Sigmoid colon (tissue), 7 donors: ENCODE results near the gene ARHGAP8. TPM values are rescaled to one million over a fixed set of nuclear protein-coding genes. Genes with fewer than 3 reads are reported as not detected.

Source experiments
- DNase-seq: peaks from one replicate; pipeline ENCODE4 v3.0.0-alpha.2; 2019
- H3K27ac ChIP-seq, 4 donors: fragments of 200-600 bp; sonication (generic); one replicate each; pipeline ENCODE4 v1.5.1; 2016 to 2019; ENCODE audit warnings: mild to moderate bottlenecking in 1 of 4
- H3K27me3 ChIP-seq, 3 donors: fragments of 200-600 bp; sonication (generic); one replicate each; pipeline ENCODE4 v1.5.1; 2019; ENCODE audit warnings: mild to moderate bottlenecking in 1 of 3
- H3K36me3 ChIP-seq, 4 donors: fragments of 200-600 bp; sonication (generic); one replicate each; pipeline ENCODE4 v1.5.1; 2016 to 2019
- H3K4me1 ChIP-seq, 4 donors: fragments of 200-600 bp; sonication (generic); one replicate each; pipeline ENCODE4 v1.5.1; 2017 to 2019
- H3K4me3 ChIP-seq, 4 donors: fragments of 200-600 bp; sonication (generic); one replicate each; pipeline ENCODE4 v1.5.1; 2017 to 2019; ENCODE audit warnings: mild to moderate bottlenecking in 2 of 4, moderate library complexity in 1 of 4
- H3K9me3 ChIP-seq, 4 donors: fragments of 200-600 bp in 3 of 4; sonication (generic) in 3 of 4; one replicate each; pipeline versions ENCODE4 v1.5.1 to v1.6.1; 2013 to 2019
- EP300 ChIP-seq, 4 donors: sonication (generic); formaldehyde crosslinking; IDR thresholded peaks; one replicate each; pipeline ENCODE4 v1.6.1; 2017; ENCODE audit warnings: antibody characterized with exemption in 4 of 4
- POLR2A ChIP-seq, 2 donors: fragments of 450-650 bp; IDR thresholded peaks; one replicate each; pipeline ENCODE4 v1.6.1; 2016; ENCODE audit warnings: antibody characterized with exemption in 2 of 2, mild to moderate bottlenecking in 2 of 2, moderate library complexity in 2 of 2
- POLR2AphosphoS5 ChIP-seq, 4 donors: sonication (generic); formaldehyde crosslinking; IDR thresholded peaks; one replicate each; pipeline ENCODE4 v1.6.1; 2017; ENCODE audit warnings: antibody characterized with exemption in 4 of 4
- WGBS, 2 donors: extraction: QIAGEN DNeasy Blood & Tissue Kit; methylation state at CpG; one replicate each; pipeline ENCODE4 v1.1.7; 2013; 5-methylcytosine and 5-hydroxymethylcytosine counted together
- intact Hi-C: fragments of 100-400 bp; cut with DNase I; formaldehyde crosslinking; loops from one replicate; pipeline ENCODE4 v1.15.1; 2023
- polyA plus RNA-seq, 3 donors: library from polyadenylated mRNA; stranded (reverse); fragments of 200-250 nt; gene quantifications; one replicate each; pipeline ENCODE4 v1.2.3, GENCODE V29; 2013
- total RNA-seq, 4 donors: library from RNA; depleted of rRNA; stranded (reverse); fragments of >200 nt; gene quantifications; one replicate each; pipeline ENCODE4 v1.1.0, GENCODE V29; 2016
- TF ChIP-seq, protein P1 (sequence below), 4 experiments: fragments of 450-650 bp in 3 of 4; fragments of 200-600 bp in 1 of 4; IDR thresholded peaks; one replicate each; pipeline ENCODE4 v1.5.1; 2016 to 2019; ENCODE audit warnings: antibody characterized with exemption in 4 of 4, mild to moderate bottlenecking in 3 of 4, moderate library complexity in 2 of 4
- donor health status: healthy with polysubstance abuse.
- donor health status: Bipolar disorder and iron deficiency.
- donor health status: healthy.

The ARHGAP8 gene
- total and polyA plus RNA-seq, 7 donors: 0.66 to 30.9 (median 6.0) TPM; not detected in 1

DNA sequence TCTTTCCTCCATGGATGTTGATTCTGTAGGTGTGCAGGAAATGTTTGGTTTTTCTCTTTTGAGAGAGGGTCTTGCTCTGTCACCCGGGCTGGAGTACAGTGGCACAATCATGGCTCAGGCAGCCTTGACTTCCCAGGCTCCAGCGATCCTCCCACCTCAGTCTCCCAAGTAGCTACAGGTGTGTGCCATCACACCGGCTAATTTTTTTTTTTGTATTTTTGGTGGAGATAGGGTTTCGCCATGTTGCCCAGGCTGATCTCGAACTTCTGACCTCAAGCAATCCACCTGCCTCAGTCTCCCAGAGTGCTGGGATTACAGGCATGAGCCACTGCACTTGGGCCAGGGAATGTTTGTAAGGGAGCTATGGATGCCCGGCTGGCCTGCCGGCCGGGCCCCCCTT, 45.9 kb upstream of the ARHGAP8 start:
- Histone ChIP-seq H3K27me3 (peaks cover 15 to 40% (median 29%) of the 10 kb centered on the region in 3 donors), H3K4me3 (no peak overlapping the region), H3K9me3 (no peaks in the 10 kb centered on the region), H3K4me1 (peaks cover 0 to 19% (median 18%) of the 10 kb centered on the region in 4 donors), H3K27ac (no peak overlapping the region), H3K36me3 (no peaks in the 10 kb centered on the region)
- WGBS, 2 donors: 80 to 82% methylated on average over 8 of the region's 8 CpGs
- intact Hi-C loops: no loop called here
- TF ChIP-seq POLR2A (IDR thresholded peaks at IDR 0.05) (no peak), POLR2AphosphoS5 (IDR thresholded peaks at IDR 0.05) (no peak), EP300 (IDR thresholded peaks at IDR 0.05) (no peak)
- TF ChIP-seq, protein P1, sequence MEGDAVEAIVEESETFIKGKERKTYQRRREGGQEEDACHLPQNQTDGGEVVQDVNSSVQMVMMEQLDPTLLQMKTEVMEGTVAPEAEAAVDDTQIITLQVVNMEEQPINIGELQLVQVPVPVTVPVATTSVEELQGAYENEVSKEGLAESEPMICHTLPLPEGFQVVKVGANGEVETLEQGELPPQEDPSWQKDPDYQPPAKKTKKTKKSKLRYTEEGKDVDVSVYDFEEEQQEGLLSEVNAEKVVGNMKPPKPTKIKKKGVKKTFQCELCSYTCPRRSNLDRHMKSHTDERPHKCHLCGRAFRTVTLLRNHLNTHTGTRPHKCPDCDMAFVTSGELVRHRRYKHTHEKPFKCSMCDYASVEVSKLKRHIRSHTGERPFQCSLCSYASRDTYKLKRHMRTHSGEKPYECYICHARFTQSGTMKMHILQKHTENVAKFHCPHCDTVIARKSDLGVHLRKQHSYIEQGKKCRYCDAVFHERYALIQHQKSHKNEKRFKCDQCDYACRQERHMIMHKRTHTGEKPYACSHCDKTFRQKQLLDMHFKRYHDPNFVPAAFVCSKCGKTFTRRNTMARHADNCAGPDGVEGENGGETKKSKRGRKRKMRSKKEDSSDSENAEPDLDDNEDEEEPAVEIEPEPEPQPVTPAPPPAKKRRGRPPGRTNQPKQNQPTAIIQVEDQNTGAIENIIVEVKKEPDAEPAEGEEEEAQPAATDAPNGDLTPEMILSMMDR (IDR thresholded peaks at IDR 0.05): no peak
- DNase-seq: no peak

DNA sequence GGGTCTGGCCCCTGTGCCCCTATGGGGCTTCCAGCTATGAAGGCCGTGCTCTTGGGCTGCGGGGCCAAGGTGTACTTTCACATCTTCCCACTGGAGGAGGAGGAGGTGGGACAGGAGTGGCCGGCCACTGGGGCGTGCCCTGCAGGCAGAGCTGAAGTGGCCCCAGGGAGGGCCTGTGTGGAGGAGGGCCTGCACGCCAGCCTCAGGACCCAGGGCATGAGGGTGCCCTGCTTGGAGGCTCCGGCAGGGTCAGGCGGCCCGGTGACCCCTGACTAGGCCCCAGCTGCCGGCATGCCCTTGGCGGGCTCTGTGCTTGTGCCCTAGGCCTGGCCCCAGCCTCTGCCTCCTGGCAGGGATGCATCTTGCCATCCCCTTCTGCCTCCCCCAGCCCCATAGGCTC, 45.2 kb upstream of the ARHGAP8 start:
- WGBS, 2 donors: 59 to 81% methylated on average over 10 of the region's 10 CpGs
- TF ChIP-seq EP300 (IDR thresholded peaks at IDR 0.05): no peak
- TF ChIP-seq POLR2A (IDR thresholded peaks at IDR 0.05): no peak
- TF ChIP-seq, protein P1 (IDR thresholded peaks at IDR 0.05): no peak
- TF ChIP-seq POLR2AphosphoS5 (IDR thresholded peaks at IDR 0.05): no peak

DNA sequence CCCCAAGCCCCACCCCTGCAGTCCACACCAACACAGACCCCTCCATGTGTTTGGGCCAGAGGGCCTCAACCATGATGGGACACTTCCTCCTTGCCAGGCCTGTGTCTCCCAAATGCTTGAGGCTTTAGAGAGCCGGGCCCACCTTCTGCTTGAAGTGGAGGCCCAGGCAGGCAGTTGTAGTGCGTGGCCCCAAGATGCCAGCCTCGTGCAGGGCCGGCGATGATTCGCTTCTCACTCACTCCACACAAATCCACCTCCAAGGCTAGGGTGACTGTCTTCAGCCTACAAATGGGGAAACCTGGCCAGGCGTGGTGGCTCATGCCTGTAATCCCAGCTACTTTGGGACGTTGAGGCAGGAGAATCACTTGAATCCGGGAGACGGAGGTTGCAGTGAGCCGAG, 44.6 kb upstream of the ARHGAP8 start:
- 93% methylated on average over 11 of the region's 11 CpGs for WGBS, 2 donors
- peaks cover 0 to 9% (median 7%) of the 10 kb centered on the region in 4 donors for H3K4me1 ChIP-seq
- H3K36me3 ChIP-seq: no peaks in the 10 kb centered on the region
- TF ChIP-seq, protein P1 (IDR thresholded peaks at IDR 0.05): no peak
- TF ChIP-seq POLR2A (IDR thresholded peaks at IDR 0.05) (no peak), POLR2AphosphoS5 (IDR thresholded peaks at IDR 0.05) (no peak), EP300 (IDR thresholded peaks at IDR 0.05) (no peak)
- H3K27me3 ChIP-seq: peaks cover 9 to 29% (median 19%) of the 10 kb centered on the region in 3 donors
- H3K27ac ChIP-seq: no peak overlapping the region
- no peaks in the 10 kb centered on the region for H3K9me3 ChIP-seq
- H3K4me3 ChIP-seq: no peak overlapping the region
- intact Hi-C loops: no loop called here
- no peak for DNase-seq

More for the DNA sequence above, 45.2 kb upstream of the ARHGAP8 start:
- Histone ChIP-seq H3K9me3 (no peaks in the 10 kb centered on the region), H3K27ac (no peak overlapping the region), H3K36me3 (no peaks in the 10 kb centered on the region), H3K27me3 (peaks cover 14 to 35% (median 25%) of the 10 kb centered on the region in 3 donors), H3K4me1 (peaks cover 0 to 15% (median 12%) of the 10 kb centered on the region in 4 donors), H3K4me3 (no peak overlapping the region)
- DNase-seq: no peak
- intact Hi-C loops: no loop called here

DNA sequence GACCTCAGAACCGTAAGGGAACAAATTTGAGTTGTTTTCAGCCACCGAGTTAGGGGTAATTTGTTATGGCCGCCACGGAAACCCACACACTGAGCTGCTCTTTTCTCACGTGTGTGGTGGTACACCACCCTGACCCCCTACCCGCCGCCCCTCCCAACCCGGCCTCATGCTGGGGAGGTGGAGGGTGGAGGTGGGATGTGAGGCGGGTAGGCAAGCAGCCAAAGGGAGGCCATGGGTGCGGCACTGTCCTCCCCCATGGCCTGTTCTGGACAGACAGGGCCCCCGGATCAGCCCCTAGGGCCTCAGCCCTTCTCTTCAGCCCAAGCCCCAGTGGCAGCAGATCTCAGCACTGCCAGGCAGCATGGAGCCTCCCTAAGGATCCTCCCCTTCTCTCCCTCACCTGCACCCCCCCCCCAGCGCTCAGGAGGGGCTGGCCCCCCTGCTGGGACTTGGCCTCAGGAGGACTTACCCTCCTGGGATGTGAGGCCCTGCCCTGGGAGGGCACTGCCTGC, 42.4 kb upstream of the ARHGAP8 start:
- DNase-seq: no peak
- no peak overlapping the region for H3K4me3 ChIP-seq
- no peaks in the 10 kb centered on the region for H3K4me1 ChIP-seq
- TF ChIP-seq POLR2A (IDR thresholded peaks at IDR 0.05): no peak
- TF ChIP-seq, protein P1 (IDR thresholded peaks at IDR 0.05): no peak
- no peak for TF ChIP-seq POLR2AphosphoS5 (IDR thresholded peaks at IDR 0.05)
- TF ChIP-seq EP300 (IDR thresholded peaks at IDR 0.05): no peak
- no peaks in the 10 kb centered on the region for H3K9me3 ChIP-seq
- H3K27me3 ChIP-seq: peaks cover 0 to 7% (median 0%) of the 10 kb centered on the region in 3 donors
- no peaks in the 10 kb centered on the region for H3K36me3 ChIP-seq
- intact Hi-C loops: no loop called here
- WGBS, 2 donors: 36 to 65% methylated on average over 12 of the region's 12 CpGs
- no peak overlapping the region for H3K27ac ChIP-seq
